DOHH2 (cell line): ENCODE results near the gene PRRT4.

Experiments
- H3F3A ChIP-seq: fragments of 200-600 bp; sonication (generic), shearing (Covaris generic); 2 replicates; pipeline ENCODE4 v1.6.0; 2016; ENCODE audit warnings: antibody characterized with exemption, mild to moderate bottlenecking; ENCODE audit not compliant: control insufficient read depth, insufficient read depth
- H3K27ac ChIP-seq: fragments of 200-600 bp; sonication (generic); 2 replicates; pipeline ENCODE4 v1.5.1; 2014; ENCODE audit warnings: low read depth, mild to moderate bottlenecking, low read length, moderate library complexity
- H3K27me3 ChIP-seq: fragments of 200-600 bp; sonication (generic); 2 replicates; pipeline ENCODE4 v1.6.1; 2014; ENCODE audit warnings: mild to moderate bottlenecking, low read length, mixed read lengths; ENCODE audit not compliant: control insufficient read depth
- H3K36me3 ChIP-seq: fragments of 200-600 bp; sonication (generic); 2 replicates; pipeline ENCODE4 v1.6.1; 2014; ENCODE audit warnings: mild to moderate bottlenecking, low read length, moderate library complexity, mixed read lengths; ENCODE audit not compliant: control insufficient read depth
- H3K4me1 ChIP-seq: fragments of 200-600 bp; sonication (generic); 2 replicates; pipeline ENCODE4 v1.6.1; 2014; ENCODE audit warnings: mild to moderate bottlenecking, low read length, mixed read lengths; ENCODE audit not compliant: control insufficient read depth
- H3K4me2 ChIP-seq: fragments of 200-600 bp; sonication (generic); 2 replicates; pipeline ENCODE4 v1.6.0; 2014; ENCODE audit warnings: mild to moderate bottlenecking, low read length, moderate library complexity
- H3K4me3 ChIP-seq: fragments of 200-600 bp; sonication (generic); 2 replicates; pipeline ENCODE4 v1.5.1; 2014; ENCODE audit warnings: mild to moderate bottlenecking, low read length, mixed read lengths
- H3K79me2 ChIP-seq: fragments of 200-600 bp; sonication (generic); 2 replicates; pipeline ENCODE4 v1.6.1; 2014; ENCODE audit warnings: mild to moderate bottlenecking, low read length, mixed read lengths; ENCODE audit not compliant: control insufficient read depth
- H3K9me2 ChIP-seq: fragments of 200-600 bp; sonication (generic); replicated peaks from 2 replicates; pipeline ENCODE4 v1.6.1; 2014; ENCODE audit warnings: mild to moderate bottlenecking, low read length, mixed read lengths; ENCODE audit not compliant: control insufficient read depth
- H3K9me3 ChIP-seq: fragments of 200-600 bp; sonication (generic); 2 replicates; pipeline ENCODE4 v1.6.1; 2014; ENCODE audit warnings: antibody characterized with exemption, low read length, mixed read lengths; ENCODE audit not compliant: control insufficient read depth, insufficient read depth
- H4K20me1 ChIP-seq: fragments of 200-600 bp; sonication (generic); 2 replicates; pipeline ENCODE4 v1.6.0; 2014; ENCODE audit warnings: low read depth, mild to moderate bottlenecking, antibody characterized with exemption, low read length, moderate library complexity; ENCODE audit not compliant: control insufficient read depth, insufficient read depth
- EZH2phosphoT487 ChIP-seq: fragments of 200-600 bp; sonication (generic); IDR thresholded peaks from 2 replicates; pipeline ENCODE4 v1.6.1; 2017; ENCODE audit warnings: borderline replicate concordance, mild to moderate bottlenecking, antibody characterized with exemption, low read length, moderate library complexity, mixed read lengths
- TF ChIP-seq, protein P1 (sequence below): fragments of 200-600 bp; sonication (generic); IDR thresholded peaks from one replicate; pipeline ENCODE4 v1.5.1; 2014; ENCODE audit warnings: antibody characterized with exemption, mild to moderate bottlenecking, low read depth, low read length; ENCODE audit not compliant: poor library complexity, severe bottlenecking

PRRT4 gene

DNA sequence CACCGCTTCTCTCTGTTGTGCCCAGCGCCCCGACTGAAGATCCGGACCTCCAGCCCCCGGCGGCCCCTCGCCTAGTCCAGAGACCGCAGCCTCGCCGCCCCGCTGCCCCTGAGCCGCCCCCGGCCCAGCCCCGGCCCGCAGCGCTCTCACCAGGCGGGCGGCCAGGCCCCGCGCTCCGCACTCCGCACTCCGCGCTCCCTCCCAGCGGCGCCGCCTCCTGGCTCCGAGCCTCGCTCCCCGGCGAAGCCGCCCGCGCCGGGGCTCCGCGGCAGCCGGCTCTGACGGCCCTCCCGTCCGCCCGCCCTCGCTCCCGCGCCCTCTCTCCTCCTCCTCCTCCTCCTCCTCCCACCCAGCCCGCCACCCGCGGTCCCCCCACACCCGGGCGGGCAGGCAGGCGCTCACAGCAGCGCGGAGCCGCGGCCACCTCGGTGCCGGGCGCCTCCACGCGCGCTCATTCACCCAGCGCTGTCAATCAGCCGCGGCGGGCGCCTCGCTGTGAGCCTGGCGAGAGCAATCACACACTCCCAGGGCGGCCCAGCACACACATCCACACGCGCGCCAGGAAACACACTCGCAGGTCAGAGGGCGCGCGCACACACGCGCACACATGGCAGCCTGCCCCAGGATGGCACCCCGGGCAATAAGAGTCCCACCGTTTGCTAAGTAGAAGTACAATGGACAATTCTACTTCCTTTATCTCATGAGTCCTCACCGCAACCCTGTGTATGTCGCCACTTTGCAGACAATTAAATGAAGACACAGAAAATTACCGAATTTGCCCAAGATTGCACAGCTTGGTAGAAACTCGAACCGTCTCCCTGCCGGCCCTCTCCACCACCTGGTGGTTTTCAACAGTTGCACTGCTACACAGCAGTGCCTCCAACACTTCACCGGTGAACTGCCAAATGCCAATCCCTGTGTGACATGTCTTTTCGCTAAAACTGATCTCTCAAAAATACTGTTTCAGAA lies at the start of gene PRRT4:
Gene PRRT4, minus strand, starts transcription at position 280 of the 969 bp plus-strand sequence.
- TF ChIP-seq, protein P1, sequence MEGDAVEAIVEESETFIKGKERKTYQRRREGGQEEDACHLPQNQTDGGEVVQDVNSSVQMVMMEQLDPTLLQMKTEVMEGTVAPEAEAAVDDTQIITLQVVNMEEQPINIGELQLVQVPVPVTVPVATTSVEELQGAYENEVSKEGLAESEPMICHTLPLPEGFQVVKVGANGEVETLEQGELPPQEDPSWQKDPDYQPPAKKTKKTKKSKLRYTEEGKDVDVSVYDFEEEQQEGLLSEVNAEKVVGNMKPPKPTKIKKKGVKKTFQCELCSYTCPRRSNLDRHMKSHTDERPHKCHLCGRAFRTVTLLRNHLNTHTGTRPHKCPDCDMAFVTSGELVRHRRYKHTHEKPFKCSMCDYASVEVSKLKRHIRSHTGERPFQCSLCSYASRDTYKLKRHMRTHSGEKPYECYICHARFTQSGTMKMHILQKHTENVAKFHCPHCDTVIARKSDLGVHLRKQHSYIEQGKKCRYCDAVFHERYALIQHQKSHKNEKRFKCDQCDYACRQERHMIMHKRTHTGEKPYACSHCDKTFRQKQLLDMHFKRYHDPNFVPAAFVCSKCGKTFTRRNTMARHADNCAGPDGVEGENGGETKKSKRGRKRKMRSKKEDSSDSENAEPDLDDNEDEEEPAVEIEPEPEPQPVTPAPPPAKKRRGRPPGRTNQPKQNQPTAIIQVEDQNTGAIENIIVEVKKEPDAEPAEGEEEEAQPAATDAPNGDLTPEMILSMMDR: no peak
- TF ChIP-seq EZH2phosphoT487: peak; percentile 98
- Histone ChIP-seq H3K4me3 (peak within 1 kb of the TSS; percentile 60), H3F3A (no peaks in the 10 kb centered on the region), H3K4me2 (peak within 1 kb of the TSS; percentile 71), H3K27ac (no peak within 1 kb of the TSS), H3K9me3 (no peaks in the 10 kb centered on the region), H4K20me1 (no peaks in the 10 kb centered on the region), H3K4me1 (peaks cover 12% of the 10 kb centered on the region; the same call in 1 of the 2 replicates), H3K27me3 (peaks cover 96% of the 10 kb centered on the region), H3K36me3 (no peaks in the 10 kb centered on the region), H3K79me2 (no peaks in the 10 kb centered on the region), H3K9me2 (no peaks in the 10 kb centered on the region)

DNA sequence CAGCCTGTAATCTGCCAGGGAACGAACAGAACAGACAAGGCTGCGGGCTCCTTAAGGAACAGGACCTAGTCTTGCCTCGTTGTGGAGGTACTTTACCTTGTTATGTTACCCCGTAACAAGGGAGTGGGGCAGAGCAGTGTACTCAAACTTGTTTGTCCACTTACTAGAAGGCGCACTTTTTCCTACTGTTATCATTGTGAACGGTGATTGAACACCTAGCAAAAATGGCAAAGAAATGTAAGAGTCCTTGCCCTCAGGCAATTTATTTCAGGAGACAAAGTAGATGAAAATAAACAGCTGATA lies 48.9 kb upstream of the PRRT4 start:
- Histone ChIP-seq H3K4me2 (peak overlapping the region; percentile 98), H3K9me2 (no peaks in the 10 kb centered on the region), H3F3A (peaks cover 8% of the 10 kb centered on the region), H4K20me1 (no peaks in the 10 kb centered on the region), H3K36me3 (peaks cover 2% of the 10 kb centered on the region), H3K79me2 (peaks cover 3% of the 10 kb centered on the region), H3K27me3 (peaks cover 19% of the 10 kb centered on the region), H3K4me1 (peaks cover 21% of the 10 kb centered on the region), H3K4me3 (peak overlapping the region; percentile 88), H3K27ac (no peak overlapping the region), H3K9me3 (no peaks in the 10 kb centered on the region)
- TF ChIP-seq EZH2phosphoT487: peak; percentile 83; the same call in 1 of the 2 replicates
- TF ChIP-seq, protein P1: no peak

DNA sequence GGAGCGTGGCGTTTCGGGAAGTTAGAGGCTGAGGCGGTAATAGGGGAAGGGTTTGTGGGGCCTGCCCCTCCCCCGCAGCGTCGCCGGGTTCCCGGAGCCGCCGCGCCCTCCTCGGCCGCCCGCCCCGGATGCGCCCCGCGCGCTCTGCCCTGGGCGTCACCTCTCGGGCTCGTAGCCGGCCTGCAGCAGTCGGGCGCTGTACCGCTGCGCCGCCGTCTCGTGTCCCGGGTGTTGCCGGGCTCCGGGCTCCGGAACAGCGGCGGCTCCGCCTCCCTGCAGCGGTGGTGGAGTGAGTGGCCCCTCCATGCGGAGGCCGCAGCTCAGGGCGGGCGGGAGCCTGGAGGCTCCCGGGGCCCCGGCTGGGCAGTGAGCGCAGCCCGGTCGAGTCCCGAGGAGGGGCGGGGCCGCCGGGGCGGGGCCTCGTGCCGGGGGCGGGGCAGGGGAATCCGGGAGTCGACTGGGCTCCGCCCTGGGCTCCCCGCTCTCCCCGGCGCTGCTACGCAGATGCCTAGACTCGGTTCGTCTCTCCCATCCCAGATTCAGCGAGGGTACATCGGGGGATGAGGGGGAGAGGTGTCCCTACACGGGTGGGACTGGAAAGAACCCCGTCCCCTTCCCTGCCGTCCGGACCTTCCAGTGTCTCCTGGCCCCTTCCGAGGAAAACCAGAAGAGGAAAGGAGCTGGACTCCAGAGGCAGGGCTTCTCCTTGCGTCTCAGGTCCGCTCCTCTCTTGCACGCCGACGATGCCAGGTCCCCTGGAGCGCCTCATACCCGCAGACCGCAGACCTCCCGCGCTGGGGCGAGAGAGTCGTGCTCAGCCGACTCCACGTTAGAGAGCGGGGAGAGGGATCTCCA lies 48.3 kb upstream of the PRRT4 start, which contains the start of gene IMPDH1:
Gene IMPDH1, minus strand, starts transcription at position 387 of the 855 bp plus-strand sequence. Its CDS starts 81 bp downstream, at position 306.
- Histone ChIP-seq H3K27ac (no peak within 1 kb of the TSS), H3K9me3 (no peaks in the 10 kb centered on the region), H3K9me2 (no peaks in the 10 kb centered on the region), H3K36me3 (peaks cover 7% of the 10 kb centered on the region), H3K4me3 (peak within 1 kb of the TSS; percentile 88), H3K79me2 (peaks cover 9% of the 10 kb centered on the region), H4K20me1 (no peaks in the 10 kb centered on the region), H3K27me3 (peaks cover 19% of the 10 kb centered on the region), H3F3A (peaks cover 8% of the 10 kb centered on the region), H3K4me1 (peaks cover 25% of the 10 kb centered on the region), H3K4me2 (peak within 1 kb of the TSS; percentile 98)
- TF ChIP-seq, protein P1: no peak
- no peak for TF ChIP-seq EZH2phosphoT487
